K562 (cell line): Measurements from ENCODE around the gene NEMF. TPM values are rescaled to one million over a fixed set of nuclear protein-coding genes. Genes with fewer than 3 reads are reported as not detected.

Experiments
- CBFA2T2 ChIP-seq: fragments of 450-650 bp; conservative IDR thresholded peaks from 2 replicates; pipeline ENCODE4 v1.6.1; 2017; ENCODE audit warnings: mild to moderate bottlenecking
- COPS2 ChIP-seq: fragments of 450-650 bp; conservative IDR thresholded peaks from 2 replicates; pipeline ENCODE4 v1.6.1; 2016; ENCODE audit warnings: mild to moderate bottlenecking, moderate library complexity
- DNMT1 ChIP-seq: fragments of 450-650 bp; IDR thresholded peaks from 2 replicates; pipeline ENCODE4 v1.6.1; 2016; ENCODE audit warnings: antibody characterized with exemption, mild to moderate bottlenecking
- EP400 ChIP-seq: fragments of 450-650 bp; IDR thresholded peaks from 2 replicates; pipeline ENCODE4 v1.6.1; 2017; ENCODE audit warnings: antibody characterized with exemption, mild to moderate bottlenecking, moderate library complexity
- HDAC6 ChIP-seq: IDR thresholded peaks from 2 replicates; pipeline ENCODE4 v1.6.1; 2012; ENCODE audit warnings: low read depth, mild to moderate bottlenecking, control low read depth, inconsistent platforms, low read length, moderate library complexity
- KHSRP ChIP-seq: fragments of 450-650 bp; IDR thresholded peaks from 2 replicates; pipeline ENCODE4 v1.6.1; 2017
- LARP7 ChIP-seq: fragments of 450-650 bp; IDR thresholded peaks from 2 replicates; pipeline ENCODE4 v1.6.1; 2016
- NCOA1 ChIP-seq: fragments of 450-650 bp; IDR thresholded peaks from 2 replicates; pipeline ENCODE4 v1.6.1; 2016; ENCODE audit warnings: low read depth
- NCOA2 ChIP-seq, 2 experiments: fragments of 450-650 bp; IDR thresholded peaks; 2 replicates each; pipeline ENCODE4 v1.6.1; 2018; ENCODE audit warnings: mild to moderate bottlenecking in 2 of 2, moderate library complexity in 1 of 2; ENCODE audit not compliant: partially characterized antibody in 2 of 2
- NCOA6 ChIP-seq: fragments of 450-650 bp; IDR thresholded peaks from 2 replicates; pipeline ENCODE4 v1.6.1; 2017; ENCODE audit warnings: mild to moderate bottlenecking
- NR1H2 ChIP-seq: sonication (generic); formaldehyde crosslinking; IDR thresholded peaks from 2 replicates; pipeline ENCODE4 v1.4.0; 2020; ENCODE audit warnings: mild to moderate bottlenecking, missing genetic modification reagents
- POLR2A ChIP-seq: fragments of 450-650 bp; conservative IDR thresholded peaks from 2 replicates; pipeline ENCODE4 v1.6.1; 2016
- PYGO2 ChIP-seq: fragments of 450-650 bp; IDR thresholded peaks from 2 replicates; pipeline ENCODE4 v1.6.1; 2016; ENCODE audit warnings: mild to moderate bottlenecking, missing genetic modification characterization, moderate library complexity, missing compliant biosample characterization
- TAF7 ChIP-seq: fragments of 450-650 bp; IDR thresholded peaks from 2 replicates; pipeline ENCODE4 v1.6.1; 2016; ENCODE audit warnings: missing genetic modification characterization, missing compliant biosample characterization
- TARDBP ChIP-seq: fragments of 450-650 bp; IDR thresholded peaks from 2 replicates; pipeline ENCODE4 v1.6.1; 2016
- TCF3 ChIP-seq: sonication (generic); formaldehyde crosslinking; IDR thresholded peaks from 2 replicates; pipeline ENCODE4 v1.4.0; 2020; ENCODE audit warnings: mild to moderate bottlenecking, missing genetic modification reagents
- YBX1 ChIP-seq: fragments of 450-650 bp; IDR thresholded peaks from 2 replicates; pipeline ENCODE4 v1.7.1; 2016; ENCODE audit warnings: mild to moderate bottlenecking
- ZEB2 ChIP-seq: fragments of 450-650 bp; IDR thresholded peaks from 2 replicates; pipeline ENCODE4 v1.6.1; 2016
- ZNF121 ChIP-seq: sonication (generic); formaldehyde crosslinking; conservative IDR thresholded peaks from 2 replicates; pipeline ENCODE4 v1.8.0; 2022; ENCODE audit warnings: missing genetic modification reagents
- ZNF354B ChIP-seq: fragments of 250-450 bp; sonication (Bioruptor Pico); IDR thresholded peaks from 2 replicates; pipeline ENCODE4 v1.4.0; 2020
- ZNF764 ChIP-seq: fragments of 250-450 bp; sonication (Bioruptor Pico); IDR thresholded peaks from 2 replicates; pipeline ENCODE4 v1.4.0; 2020; ENCODE audit warnings: low read depth, mild to moderate bottlenecking, moderate library complexity
- polyA plus RNA-seq, 8 experiments: library from polyadenylated mRNA; depleted of rRNA in 4 of 8; stranded (reverse) in 5 of 8; unstranded in 3 of 8; fragments of >200 nt; fragmentation: Nextera tagmentation in 2 of 8; fragmentation: Illumina TruSeq in 1 of 8; extraction: Ambion mirVana in 2 of 8; extraction: Trizol in 1 of 8; gene quantifications; 2 replicates each; pipeline versions ENCODE4 v1.2.1 to v1.2.3, GENCODE V29; 2011 to 2014; ENCODE audit warnings: inconsistent platforms in 1 of 8, missing spikeins in 1 of 8
- total RNA-seq, 7 experiments: library from RNA; depleted of rRNA in 6 of 7; stranded (reverse); fragments of >200 nt in 6 of 7; fragmentation: Illumina TruSeq in 2 of 7; extraction: Trizol in 2 of 7; gene quantifications; 2 replicates each; pipeline versions ENCODE4 v1.2.1 to v1.2.3, GENCODE V29; 2011 to 2021; ENCODE audit warnings: low replicate concordance in 1 of 7
- TF ChIP-seq, protein P1 (sequence below): fragments of 450-650 bp; IDR thresholded peaks from 2 replicates; pipeline ENCODE4 v1.6.1; 2016; ENCODE audit warnings: low read depth
- TF ChIP-seq, protein P2 (sequence below): sonication (generic); formaldehyde crosslinking; IDR thresholded peaks from 2 replicates; pipeline ENCODE4 v1.9.0; 2022; ENCODE audit warnings: mild to moderate bottlenecking, missing genetic modification reagents
- TF ChIP-seq, protein P3 (sequence below): fragments of 200-800 bp; sonication (Bioruptor generic); IDR thresholded peaks from 2 replicates; pipeline ENCODE4 v1.6.1; 2017; ENCODE audit warnings: missing genetic modification characterization, missing compliant biosample characterization

NEMF gene
- total and polyA plus RNA-seq, 9 of the 15 experiments (the other 6 are each of a cell fraction or from before 2014, with no cell fraction given) = 38.8 to 94.4 (median 61.0) TPM

DNA sequence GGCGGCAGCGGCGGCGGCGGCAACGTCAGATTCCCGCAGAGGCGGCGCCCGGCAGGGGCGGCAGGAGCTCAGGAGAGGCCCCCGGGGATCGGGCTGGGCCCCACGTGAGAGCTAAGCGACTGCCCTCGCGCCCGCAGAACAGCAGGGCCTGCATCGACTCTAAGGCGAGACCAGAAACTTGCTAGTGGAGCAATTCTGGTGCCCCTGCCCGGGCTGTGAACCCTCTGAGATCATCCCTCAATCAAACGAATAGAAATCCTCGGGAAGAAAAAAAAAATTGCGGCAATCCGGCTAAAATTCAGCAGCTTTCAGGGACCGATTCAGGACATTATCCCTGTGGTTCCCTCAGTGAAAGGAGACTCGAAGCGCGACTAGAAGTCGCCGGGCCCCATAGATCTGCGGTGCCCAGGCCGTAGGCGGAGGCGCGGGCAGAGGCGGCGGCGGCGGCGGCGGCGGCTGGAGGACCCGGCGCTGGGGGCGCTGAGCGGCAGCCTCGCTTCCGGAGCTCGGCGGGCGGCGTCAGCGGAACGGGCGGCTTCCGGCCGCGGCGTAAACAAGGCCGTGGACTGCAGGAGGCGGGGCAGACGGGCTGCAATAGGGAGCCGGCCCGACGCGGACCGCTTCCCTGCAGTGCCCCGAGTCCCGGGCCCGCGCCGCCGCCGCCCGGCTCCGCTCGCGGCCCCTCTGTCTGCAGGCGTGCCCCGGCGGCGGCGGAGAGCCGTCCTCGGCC is 84.9 kb downstream of the NEMF start, which contains the start of gene KLHDC2 (continued):
- TF ChIP-seq, protein P1, sequence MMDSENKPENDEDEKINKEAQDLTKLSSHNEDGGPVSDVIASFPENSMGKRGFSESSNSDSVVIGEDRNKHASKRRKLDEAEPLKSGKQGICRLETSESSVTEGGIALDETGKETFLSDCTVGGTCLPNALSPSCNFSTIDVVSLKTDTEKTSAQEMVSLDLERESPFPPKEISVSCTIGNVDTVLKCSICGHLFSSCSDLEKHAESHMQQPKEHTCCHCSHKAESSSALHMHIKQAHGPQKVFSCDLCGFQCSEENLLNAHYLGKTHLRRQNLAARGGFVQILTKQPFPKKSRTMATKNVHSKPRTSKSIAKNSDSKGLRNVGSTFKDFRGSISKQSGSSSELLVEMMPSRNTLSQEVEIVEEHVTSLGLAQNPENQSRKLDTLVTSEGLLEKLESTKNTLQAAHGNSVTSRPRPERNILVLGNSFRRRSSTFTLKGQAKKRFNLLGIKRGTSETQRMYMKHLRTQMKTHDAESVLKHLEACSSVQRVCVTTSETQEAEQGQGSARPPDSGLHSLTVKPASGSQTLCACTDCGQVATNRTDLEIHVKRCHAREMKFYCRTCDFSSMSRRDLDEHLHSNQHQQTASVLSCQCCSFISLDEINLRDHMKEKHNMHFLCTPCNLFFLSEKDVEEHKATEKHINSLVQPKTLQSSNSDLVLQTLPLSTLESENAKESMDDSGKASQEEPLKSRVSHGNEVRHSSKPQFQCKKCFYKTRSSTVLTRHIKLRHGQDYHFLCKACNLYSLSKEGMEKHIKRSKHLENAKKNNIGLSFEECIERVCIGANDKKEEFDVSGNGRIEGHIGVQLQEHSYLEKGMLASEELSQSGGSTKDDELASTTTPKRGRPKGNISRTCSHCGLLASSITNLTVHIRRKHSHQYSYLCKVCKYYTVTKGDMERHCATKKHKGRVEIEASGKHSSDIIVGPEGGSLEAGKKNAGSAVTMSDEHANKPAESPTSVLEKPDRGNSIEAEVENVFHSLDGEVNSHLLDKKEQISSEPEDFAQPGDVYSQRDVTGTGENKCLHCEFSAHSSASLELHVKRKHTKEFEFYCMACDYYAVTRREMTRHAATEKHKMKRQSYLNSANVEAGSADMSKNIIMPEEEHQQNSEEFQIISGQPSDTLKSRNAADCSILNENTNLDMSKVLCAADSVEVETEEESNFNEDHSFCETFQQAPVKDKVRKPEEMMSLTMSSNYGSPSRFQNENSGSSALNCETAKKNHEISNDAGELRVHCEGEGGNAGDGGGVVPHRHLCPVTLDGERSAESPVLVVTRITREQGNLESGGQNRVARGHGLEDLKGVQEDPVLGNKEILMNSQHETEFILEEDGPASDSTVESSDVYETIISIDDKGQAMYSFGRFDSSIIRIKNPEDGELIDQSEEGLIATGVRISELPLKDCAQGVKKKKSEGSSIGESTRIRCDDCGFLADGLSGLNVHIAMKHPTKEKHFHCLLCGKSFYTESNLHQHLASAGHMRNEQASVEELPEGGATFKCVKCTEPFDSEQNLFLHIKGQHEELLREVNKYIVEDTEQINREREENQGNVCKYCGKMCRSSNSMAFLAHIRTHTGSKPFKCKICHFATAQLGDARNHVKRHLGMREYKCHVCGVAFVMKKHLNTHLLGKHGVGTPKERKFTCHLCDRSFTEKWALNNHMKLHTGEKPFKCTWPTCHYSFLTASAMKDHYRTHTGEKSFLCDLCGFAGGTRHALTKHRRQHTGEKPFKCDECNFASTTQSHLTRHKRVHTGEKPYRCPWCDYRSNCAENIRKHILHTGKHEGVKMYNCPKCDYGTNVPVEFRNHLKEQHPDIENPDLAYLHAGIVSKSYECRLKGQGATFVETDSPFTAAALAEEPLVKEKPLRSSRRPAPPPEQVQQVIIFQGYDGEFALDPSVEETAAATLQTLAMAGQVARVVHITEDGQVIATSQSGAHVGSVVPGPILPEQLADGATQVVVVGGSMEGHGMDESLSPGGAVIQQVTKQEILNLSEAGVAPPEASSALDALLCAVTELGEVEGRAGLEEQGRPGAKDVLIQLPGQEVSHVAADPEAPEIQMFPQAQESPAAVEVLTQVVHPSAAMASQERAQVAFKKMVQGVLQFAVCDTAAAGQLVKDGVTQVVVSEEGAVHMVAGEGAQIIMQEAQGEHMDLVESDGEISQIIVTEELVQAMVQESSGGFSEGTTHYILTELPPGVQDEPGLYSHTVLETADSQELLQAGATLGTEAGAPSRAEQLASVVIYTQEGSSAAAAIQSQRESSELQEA = no peak
- no peak for TF ChIP-seq YBX1
- TF ChIP-seq EP400 = peak; percentile 34
- no peak for TF ChIP-seq CBFA2T2
- no peak for TF ChIP-seq TCF3 (CRISPR knock-in tag)
- no peak for TF ChIP-seq HDAC6
- no peak for TF ChIP-seq ZNF764 (CRISPR knock-in tag)
- no peak for TF ChIP-seq TARDBP
- TF ChIP-seq NCOA1 = no peak
- no peak for TF ChIP-seq NCOA2 (IDR thresholded peaks at IDR 0.05; ENCODE audit: partially characterized antibody in 2 of 2)
- no peak for TF ChIP-seq ZNF121 (CRISPR knock-in tag)
- no peak for TF ChIP-seq LARP7
- TF ChIP-seq PYGO2 (tag) = no peak
- no peak for TF ChIP-seq KHSRP
- TF ChIP-seq COPS2 = no peak
- TF ChIP-seq, protein P2, sequence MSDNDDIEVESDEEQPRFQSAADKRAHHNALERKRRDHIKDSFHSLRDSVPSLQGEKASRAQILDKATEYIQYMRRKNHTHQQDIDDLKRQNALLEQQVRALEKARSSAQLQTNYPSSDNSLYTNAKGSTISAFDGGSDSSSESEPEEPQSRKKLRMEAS = no peak
- no peak for TF ChIP-seq TAF7 (tag)
- TF ChIP-seq NR1H2 = no peak
- TF ChIP-seq ZEB2 = no peak
- TF ChIP-seq NCOA6 = no peak
- TF ChIP-seq POLR2A = peak; percentile 54; the same call in 1 of the 2 replicates
- TF ChIP-seq, protein P3, sequence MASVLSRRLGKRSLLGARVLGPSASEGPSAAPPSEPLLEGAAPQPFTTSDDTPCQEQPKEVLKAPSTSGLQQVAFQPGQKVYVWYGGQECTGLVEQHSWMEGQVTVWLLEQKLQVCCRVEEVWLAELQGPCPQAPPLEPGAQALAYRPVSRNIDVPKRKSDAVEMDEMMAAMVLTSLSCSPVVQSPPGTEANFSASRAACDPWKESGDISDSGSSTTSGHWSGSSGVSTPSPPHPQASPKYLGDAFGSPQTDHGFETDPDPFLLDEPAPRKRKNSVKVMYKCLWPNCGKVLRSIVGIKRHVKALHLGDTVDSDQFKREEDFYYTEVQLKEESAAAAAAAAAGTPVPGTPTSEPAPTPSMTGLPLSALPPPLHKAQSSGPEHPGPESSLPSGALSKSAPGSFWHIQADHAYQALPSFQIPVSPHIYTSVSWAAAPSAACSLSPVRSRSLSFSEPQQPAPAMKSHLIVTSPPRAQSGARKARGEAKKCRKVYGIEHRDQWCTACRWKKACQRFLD (CRISPR knock-in tag) = peak; percentile 45; the same call in 1 of the 2 replicates
- TF ChIP-seq DNMT1 = no peak
- TF ChIP-seq ZNF354B (CRISPR knock-in tag) = no peak
